ENCODE results near the gene ATP6V0E2. TPM values are rescaled to one million over a fixed set of nuclear protein-coding genes. Genes with fewer than 3 reads are reported as not detected.

ATP6V0E2 gene
- total RNA-seq, 1 donor from 2014 or later, result 27.1 TPM

DNA sequence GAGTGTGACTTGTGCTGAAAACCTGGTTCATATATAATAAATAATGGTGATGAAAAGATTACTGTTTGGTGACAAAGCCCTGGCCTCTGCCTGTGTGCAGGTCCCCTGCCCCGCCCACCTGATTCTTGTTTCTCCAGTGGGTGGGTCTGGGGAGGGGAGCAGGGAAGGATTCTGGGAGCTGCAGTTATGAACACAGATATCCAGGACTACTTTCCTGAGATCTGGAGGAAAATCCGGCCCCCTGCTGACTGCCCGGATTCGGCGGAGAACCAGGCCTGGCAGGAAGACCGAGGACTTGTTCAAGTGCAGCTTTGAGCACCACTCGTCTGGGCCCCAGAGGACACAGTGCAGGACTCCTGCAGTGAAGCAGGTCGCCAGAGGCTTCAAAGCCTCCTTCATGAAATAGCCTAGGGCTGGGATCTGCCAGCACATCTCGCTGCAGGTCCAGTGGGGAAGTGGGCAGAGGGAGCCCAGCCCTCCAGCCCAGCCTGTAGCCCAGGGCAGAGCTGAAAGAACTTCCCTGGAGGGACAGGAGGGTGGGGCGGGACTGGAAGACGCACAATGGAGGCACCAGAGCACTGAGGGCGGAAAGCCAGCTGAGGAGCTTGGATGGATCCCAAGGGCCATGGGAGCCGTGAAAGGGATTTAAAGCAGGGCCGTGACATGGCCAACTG lies 7.0 kb downstream of the ATP6V0E2 start:
- Mint-ChIP-seq H3K4me3 (ENCODE audit: unreplicated experiment) (no peak overlapping the region), H3K9me3 (ENCODE audit: unreplicated experiment) (no peaks in the 10 kb centered on the region), H3K4me1 (ENCODE audit: unreplicated experiment) (peaks cover 35% of the 10 kb centered on the region), H3K27ac (ENCODE audit: unreplicated experiment) (no peak overlapping the region), H3K27me3 (ENCODE audit: unreplicated experiment) (no peaks in the 10 kb centered on the region), H3K36me3 (ENCODE audit: unreplicated experiment) (no peaks in the 10 kb centered on the region)
- TF ChIP-seq, protein P1, sequence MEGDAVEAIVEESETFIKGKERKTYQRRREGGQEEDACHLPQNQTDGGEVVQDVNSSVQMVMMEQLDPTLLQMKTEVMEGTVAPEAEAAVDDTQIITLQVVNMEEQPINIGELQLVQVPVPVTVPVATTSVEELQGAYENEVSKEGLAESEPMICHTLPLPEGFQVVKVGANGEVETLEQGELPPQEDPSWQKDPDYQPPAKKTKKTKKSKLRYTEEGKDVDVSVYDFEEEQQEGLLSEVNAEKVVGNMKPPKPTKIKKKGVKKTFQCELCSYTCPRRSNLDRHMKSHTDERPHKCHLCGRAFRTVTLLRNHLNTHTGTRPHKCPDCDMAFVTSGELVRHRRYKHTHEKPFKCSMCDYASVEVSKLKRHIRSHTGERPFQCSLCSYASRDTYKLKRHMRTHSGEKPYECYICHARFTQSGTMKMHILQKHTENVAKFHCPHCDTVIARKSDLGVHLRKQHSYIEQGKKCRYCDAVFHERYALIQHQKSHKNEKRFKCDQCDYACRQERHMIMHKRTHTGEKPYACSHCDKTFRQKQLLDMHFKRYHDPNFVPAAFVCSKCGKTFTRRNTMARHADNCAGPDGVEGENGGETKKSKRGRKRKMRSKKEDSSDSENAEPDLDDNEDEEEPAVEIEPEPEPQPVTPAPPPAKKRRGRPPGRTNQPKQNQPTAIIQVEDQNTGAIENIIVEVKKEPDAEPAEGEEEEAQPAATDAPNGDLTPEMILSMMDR (IDR thresholded peaks at IDR 0.05), result no peak
- no peak for DNase-seq (ENCODE audit: extremely low spot score, unreplicated experiment)

DNA sequence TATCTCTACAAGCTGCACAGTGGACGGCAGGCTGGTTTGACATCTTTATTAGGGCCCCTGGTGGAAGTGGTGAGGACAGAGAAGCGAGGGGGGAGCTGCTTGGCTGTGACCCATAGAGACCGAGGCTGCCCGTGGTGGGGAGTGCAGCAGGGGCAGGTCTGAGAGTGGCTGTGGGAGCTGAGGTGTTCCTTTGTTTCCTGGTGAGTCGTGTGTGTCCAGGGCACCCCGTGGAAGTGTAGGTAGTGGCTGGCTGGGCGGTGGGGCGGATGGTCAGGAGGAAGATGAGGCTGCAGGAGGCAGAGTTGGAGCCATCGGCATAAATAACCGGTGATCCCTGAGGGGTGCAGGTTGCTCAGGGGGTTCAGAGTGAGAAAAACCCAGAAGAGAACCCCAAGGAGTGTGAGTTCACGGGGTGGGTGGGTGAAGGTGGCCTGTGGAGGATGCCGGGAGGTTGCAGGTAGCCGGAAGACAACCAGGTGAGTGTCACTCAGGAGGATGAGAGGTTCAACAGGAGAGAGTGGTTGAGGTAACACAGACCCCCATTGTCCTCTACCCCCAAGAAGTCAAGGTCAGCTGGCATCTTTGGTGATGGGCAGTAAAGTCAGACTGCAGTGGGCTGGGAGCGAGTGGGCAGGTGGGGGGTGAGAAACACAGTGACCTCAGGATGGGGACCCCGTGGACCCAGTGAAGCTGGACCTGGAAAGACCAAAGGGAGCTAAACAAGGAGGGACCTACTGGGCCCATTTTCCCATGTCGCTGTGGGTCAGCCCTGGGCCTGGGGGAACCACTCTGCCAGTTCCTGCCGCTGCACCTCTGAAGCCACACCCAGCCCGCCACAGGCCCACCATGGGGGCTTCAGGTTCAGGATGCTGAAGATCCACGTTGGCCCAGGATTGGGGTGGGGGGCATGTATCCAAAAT lies 7.8 kb downstream of the ATP6V0E2 start:
- H3K36me3 Mint-ChIP-seq (ENCODE audit: unreplicated experiment), result no peaks in the 10 kb centered on the region
- DNase-seq (ENCODE audit: extremely low spot score, unreplicated experiment), result no peak
- H3K27me3 Mint-ChIP-seq (ENCODE audit: unreplicated experiment), result no peaks in the 10 kb centered on the region
- H3K4me3 Mint-ChIP-seq (ENCODE audit: unreplicated experiment), result no peak overlapping the region
- H3K4me1 Mint-ChIP-seq (ENCODE audit: unreplicated experiment), result peaks cover 43% of the 10 kb centered on the region
- no peak overlapping the region for H3K27ac Mint-ChIP-seq (ENCODE audit: unreplicated experiment)
- TF ChIP-seq, protein P1 (IDR thresholded peaks at IDR 0.05), result no peak
- no peaks in the 10 kb centered on the region for H3K9me3 Mint-ChIP-seq (ENCODE audit: unreplicated experiment)

DNA sequence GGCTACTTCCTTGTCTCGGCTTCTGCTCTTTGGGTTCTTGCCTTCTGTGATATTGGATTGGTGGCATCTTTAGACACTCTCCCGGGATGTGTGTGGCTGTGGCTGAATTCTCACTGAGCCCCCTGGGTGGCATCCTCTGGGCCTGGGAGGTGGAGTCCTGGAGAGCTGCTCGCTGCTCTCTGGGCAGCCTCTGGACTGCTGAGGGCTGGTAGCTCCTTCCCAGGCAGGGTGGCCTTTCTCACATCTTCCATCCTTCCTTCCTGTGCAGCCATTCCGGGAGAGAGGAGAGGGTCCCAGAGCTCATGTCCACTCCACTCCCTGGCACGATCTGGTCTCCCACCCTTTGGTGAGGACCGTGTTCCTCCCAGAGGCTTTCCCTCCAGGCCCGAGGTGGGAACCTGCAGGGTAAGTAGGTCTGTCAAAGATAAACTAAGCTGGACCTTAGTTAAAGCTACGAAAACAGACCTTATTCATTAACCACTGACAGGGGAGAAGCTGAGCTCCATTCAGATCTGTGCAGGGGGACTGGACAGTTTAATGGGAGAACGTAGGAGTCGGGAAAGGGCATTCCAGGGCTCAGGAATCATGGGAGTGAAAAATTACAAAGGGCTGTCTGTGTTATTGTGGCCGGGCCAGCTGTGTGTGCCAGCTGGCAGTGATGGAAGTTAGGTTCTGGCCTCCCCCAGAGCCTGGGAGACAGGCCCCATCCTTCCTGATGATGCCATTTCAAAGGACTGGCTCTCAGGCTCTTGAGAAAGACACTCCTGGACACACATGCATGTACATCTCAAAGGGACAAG lies 8.7 kb downstream of the ATP6V0E2 start:
- Mint-ChIP-seq H3K36me3 (ENCODE audit: unreplicated experiment) (no peaks in the 10 kb centered on the region), H3K4me1 (ENCODE audit: unreplicated experiment) (peaks cover 48% of the 10 kb centered on the region), H3K9me3 (ENCODE audit: unreplicated experiment) (no peaks in the 10 kb centered on the region), H3K4me3 (ENCODE audit: unreplicated experiment) (no peak overlapping the region), H3K27ac (ENCODE audit: unreplicated experiment) (no peak overlapping the region), H3K27me3 (ENCODE audit: unreplicated experiment) (no peaks in the 10 kb centered on the region)
- TF ChIP-seq, protein P1 (IDR thresholded peaks at IDR 0.05), result no peak
- DNase-seq (ENCODE audit: extremely low spot score, unreplicated experiment), result no peak

DNA sequence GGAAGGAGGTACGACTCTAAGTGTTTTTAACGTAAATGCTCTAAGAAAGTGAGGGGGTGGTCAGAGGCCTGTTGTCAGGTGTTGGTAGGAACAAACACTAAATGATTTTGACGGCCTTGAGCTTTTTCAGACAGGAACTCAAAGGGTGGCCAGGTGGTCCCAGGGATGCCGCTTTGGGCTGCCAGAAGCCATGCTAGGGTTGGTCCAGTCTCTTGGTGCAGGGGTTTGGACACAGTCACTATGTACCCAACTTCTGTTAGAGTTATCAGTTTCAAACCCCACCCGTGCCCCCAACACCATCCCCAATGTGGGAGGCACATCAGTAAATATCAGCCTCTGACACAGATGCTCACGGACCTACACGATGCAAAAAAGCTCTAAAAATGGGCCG lies 9.3 kb downstream of the ATP6V0E2 start:
- H3K36me3 Mint-ChIP-seq (ENCODE audit: unreplicated experiment), result no peaks in the 10 kb centered on the region
- no peak for DNase-seq (ENCODE audit: extremely low spot score, unreplicated experiment)
- TF ChIP-seq, protein P1 (IDR thresholded peaks at IDR 0.05), result no peak
- no peaks in the 10 kb centered on the region for H3K27me3 Mint-ChIP-seq (ENCODE audit: unreplicated experiment)
- peaks cover 48% of the 10 kb centered on the region for H3K4me1 Mint-ChIP-seq (ENCODE audit: unreplicated experiment)
- H3K4me3 Mint-ChIP-seq (ENCODE audit: unreplicated experiment), result no peak overlapping the region
- no peaks in the 10 kb centered on the region for H3K9me3 Mint-ChIP-seq (ENCODE audit: unreplicated experiment)
- no peak overlapping the region for H3K27ac Mint-ChIP-seq (ENCODE audit: unreplicated experiment)

Data from osteocyte (in vitro differentiated cells).